Endodermal cell (in vitro differentiated cells): Measurements from ENCODE around the gene WNT2. TPM values are rescaled to one million over a fixed set of nuclear protein-coding genes. Genes with fewer than 3 reads are reported as not detected.

Experiments used
- DNase-seq: peaks from one replicate; pipeline ENCODE4 v3.0.0-alpha.2; 2017
- H3K27ac ChIP-seq: 2 replicates; pipeline ENCODE4 v1.5.1; 2013; ENCODE audit warnings: mild to moderate bottlenecking, low read depth, low read length, moderate library complexity
- H3K27me3 ChIP-seq: 2 replicates; pipeline ENCODE4 v1.6.1; 2013; ENCODE audit warnings: mild to moderate bottlenecking, low read length, moderate library complexity; ENCODE audit not compliant: insufficient read depth, control insufficient read depth, poor library complexity, severe bottlenecking
- H3K36me3 ChIP-seq: 2 replicates; pipeline ENCODE4 v1.7.0; 2013; ENCODE audit warnings: mild to moderate bottlenecking, low read length, moderate library complexity; ENCODE audit not compliant: control insufficient read depth, insufficient read depth
- H3K4me1 ChIP-seq: one replicate; pipeline ENCODE4 v1.7.0; 2013; ENCODE audit warnings: low read length; ENCODE audit not compliant: control insufficient read depth, insufficient read depth
- H3K4me3 ChIP-seq: 2 replicates; pipeline ENCODE4 v1.5.1; 2013; ENCODE audit warnings: mild to moderate bottlenecking, low read length, moderate library complexity
- H3K9ac ChIP-seq: 2 replicates; pipeline ENCODE4 v1.6.1; 2013; ENCODE audit warnings: mild to moderate bottlenecking, low read length, moderate library complexity; ENCODE audit not compliant: poor library complexity, severe bottlenecking; ENCODE audit errors: extremely low read depth
- H3K9me3 ChIP-seq: 2 replicates; pipeline ENCODE4 v1.6.1; 2013; ENCODE audit warnings: mild to moderate bottlenecking, low read length, moderate library complexity; ENCODE audit not compliant: control insufficient read depth
- H3K27ac Mint-ChIP-seq: 2 replicates; pipeline ENCODE4 v1.8.0; 2020; ENCODE audit warnings: mixed read lengths
- H3K27me3 Mint-ChIP-seq: 2 replicates; pipeline ENCODE4 v1.8.0; 2021; ENCODE audit warnings: mild to moderate bottlenecking, mixed read lengths; ENCODE audit not compliant: insufficient read depth
- H3K36me3 Mint-ChIP-seq: 2 replicates; pipeline ENCODE4 v1.8.0; 2020; ENCODE audit warnings: low read depth, mixed read lengths
- H3K4me1 Mint-ChIP-seq: 2 replicates; pipeline ENCODE4 v1.8.0; 2020; ENCODE audit warnings: mixed read lengths
- H3K4me3 Mint-ChIP-seq: 2 replicates; pipeline ENCODE4 v1.8.0; 2020; ENCODE audit warnings: mild to moderate bottlenecking, moderate library complexity, mixed read lengths
- H3K9me3 Mint-ChIP-seq: 2 replicates; pipeline ENCODE4 v1.8.0; 2020; ENCODE audit warnings: mild to moderate bottlenecking, mixed read lengths
- WGBS, 2 experiments: methylation state at CpG; one replicate each; pipeline versions ENCODE4 v1.1.5 to v1.1.7; 2013; ENCODE audit warnings: missing lambda C conversion rate in 2 of 2, mixed read lengths in 1 of 2; ENCODE audit not compliant: insufficient coverage in 1 of 2, insufficient read length in 1 of 2; 5-methylcytosine and 5-hydroxymethylcytosine counted together
- total RNA-seq, 2 donors: library from RNA; stranded (reverse); fragmentation: NEBNext Ultra II Directional in 1 of 2; extraction: Animal tissue kit (Norgen Biotek cat#: 25700) in 1 of 2; gene quantifications; 2 replicates in 1 of 2; 3 replicates in 1 of 2; pipeline ENCODE4 v1.2.1, GENCODE V29; 2021
- TF ChIP-seq, protein P1 (sequence below): fragments of 200-600 bp; sonication (generic); conservative IDR thresholded peaks from 2 replicates; pipeline ENCODE4 v1.5.0; 2021; ENCODE audit warnings: antibody characterized with exemption, mild to moderate bottlenecking

The WNT2 gene
- total RNA-seq, 2 donors from 2014 or later: not detected

GRCh38 chr7:117231047-117231359, 91.9 kb downstream of the WNT2 start:
- DNase-seq: no peak
- Histone ChIP-seq H3K9ac (no peak overlapping the region), H3K4me3 (no peak overlapping the region), H3K9me3 (no peaks in the 10 kb centered on the region), H3K27me3 (peaks cover 61% of the 10 kb centered on the region), H3K27ac (no peak overlapping the region), H3K4me1 (no peaks in the 10 kb centered on the region), H3K36me3 (no peaks in the 10 kb centered on the region)
- Mint-ChIP-seq H3K27me3 (peaks cover 68% of the 10 kb centered on the region), H3K4me3 (no peak overlapping the region), H3K4me1 (peaks cover 4% of the 10 kb centered on the region), H3K27ac (no peak overlapping the region), H3K9me3 (peaks cover 2% of the 10 kb centered on the region), H3K36me3 (no peaks in the 10 kb centered on the region)
- WGBS, 2 experiments: 93 to 96% methylated on average over 2 to 3 of the region's 3 CpGs
- TF ChIP-seq, protein P1, sequence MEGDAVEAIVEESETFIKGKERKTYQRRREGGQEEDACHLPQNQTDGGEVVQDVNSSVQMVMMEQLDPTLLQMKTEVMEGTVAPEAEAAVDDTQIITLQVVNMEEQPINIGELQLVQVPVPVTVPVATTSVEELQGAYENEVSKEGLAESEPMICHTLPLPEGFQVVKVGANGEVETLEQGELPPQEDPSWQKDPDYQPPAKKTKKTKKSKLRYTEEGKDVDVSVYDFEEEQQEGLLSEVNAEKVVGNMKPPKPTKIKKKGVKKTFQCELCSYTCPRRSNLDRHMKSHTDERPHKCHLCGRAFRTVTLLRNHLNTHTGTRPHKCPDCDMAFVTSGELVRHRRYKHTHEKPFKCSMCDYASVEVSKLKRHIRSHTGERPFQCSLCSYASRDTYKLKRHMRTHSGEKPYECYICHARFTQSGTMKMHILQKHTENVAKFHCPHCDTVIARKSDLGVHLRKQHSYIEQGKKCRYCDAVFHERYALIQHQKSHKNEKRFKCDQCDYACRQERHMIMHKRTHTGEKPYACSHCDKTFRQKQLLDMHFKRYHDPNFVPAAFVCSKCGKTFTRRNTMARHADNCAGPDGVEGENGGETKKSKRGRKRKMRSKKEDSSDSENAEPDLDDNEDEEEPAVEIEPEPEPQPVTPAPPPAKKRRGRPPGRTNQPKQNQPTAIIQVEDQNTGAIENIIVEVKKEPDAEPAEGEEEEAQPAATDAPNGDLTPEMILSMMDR: no peak

- H3K36me3 Mint-ChIP-seq: no peaks in the 10 kb centered on the region
- Histone ChIP-seq H3K4me3 (no peak overlapping the region), H3K27me3 (peaks cover 66% of the 10 kb centered on the region), H3K4me1 (no peaks in the 10 kb centered on the region), H3K9me3 (no peaks in the 10 kb centered on the region), H3K27ac (no peak overlapping the region), H3K36me3 (no peaks in the 10 kb centered on the region), H3K9ac (no peak overlapping the region)
- no peak overlapping the region for H3K27ac Mint-ChIP-seq
- H3K4me3 Mint-ChIP-seq: no peak overlapping the region
- TF ChIP-seq, protein P1: no peak
- peaks cover 9% of the 10 kb centered on the region for H3K4me1 Mint-ChIP-seq
- 89 to 97% methylated on average over 3 to 4 of the region's 4 CpGs for WGBS, 2 experiments
- no peaks in the 10 kb centered on the region for H3K9me3 Mint-ChIP-seq
- no peak for DNase-seq
- H3K27me3 Mint-ChIP-seq: peaks cover 70% of the 10 kb centered on the region
These were observed 92.4 kb downstream of the WNT2 start for GRCh38 chr7:117230276-117231046.

GRCh38 chr7:117229350-117229749, 93.5 kb downstream of the WNT2 start:
- DNase-seq: no peak
- no peak overlapping the region for H3K27ac ChIP-seq
- H3K27ac Mint-ChIP-seq: no peak overlapping the region
- peaks cover 77% of the 10 kb centered on the region for H3K27me3 Mint-ChIP-seq
- no peaks in the 10 kb centered on the region for H3K36me3 Mint-ChIP-seq
- no peaks in the 10 kb centered on the region for H3K4me1 ChIP-seq
- H3K9ac ChIP-seq: no peak overlapping the region
- TF ChIP-seq, protein P1: no peak
- 80 to 93% methylated on average over 1 to 3 of the region's 3 CpGs for whole genome bisulfite sequencing, 2 experiments
- no peaks in the 10 kb centered on the region for H3K36me3 ChIP-seq
- peaks cover 76% of the 10 kb centered on the region for H3K27me3 ChIP-seq
- no peak overlapping the region for H3K4me3 Mint-ChIP-seq
- H3K4me3 ChIP-seq: no peak overlapping the region
- H3K4me1 Mint-ChIP-seq: peaks cover 13% of the 10 kb centered on the region
- H3K9me3 Mint-ChIP-seq: no peaks in the 10 kb centered on the region
- H3K9me3 ChIP-seq: no peaks in the 10 kb centered on the region
